ENCODE data around the gene ZFYVE26.

GRCh38 chr14:67729072-67729885, 87.1 kb downstream of the ZFYVE26 start:
- TF ChIP-seq CTCF (IDR thresholded peaks at IDR 0.05), result no peak
- no peak for TF ChIP-seq POLR2A (IDR thresholded peaks at IDR 0.05)

Data from uterus (tissue), 2 donors.